ACC112 (cell line): ENCODE results near the gene RB1.

Experiments
- H2AFZ ChIP-seq: fragments of 200-600 bp; sonication (generic); one replicate; pipeline ENCODE4 v1.6.0; 2017; ENCODE audit warnings: antibody characterized with exemption, low read length; ENCODE audit not compliant: unreplicated experiment
- H3K27ac ChIP-seq: fragments of 200-600 bp; sonication (generic); 2 replicates; pipeline ENCODE4 v1.5.1; 2014; ENCODE audit warnings: low read depth, mild to moderate bottlenecking, antibody characterized with exemption, low read length, moderate library complexity
- H3K27me3 ChIP-seq: fragments of 200-600 bp; sonication (generic); 2 replicates; pipeline ENCODE4 v1.6.1; 2014; ENCODE audit warnings: mild to moderate bottlenecking, antibody characterized with exemption, low read length, moderate library complexity, mixed read lengths; ENCODE audit not compliant: insufficient read depth
- H3K36me3 ChIP-seq: fragments of 200-600 bp; sonication (generic); 2 replicates; pipeline ENCODE4 v1.6.1; 2016; ENCODE audit warnings: mild to moderate bottlenecking, antibody characterized with exemption, low read length, moderate library complexity, mixed read lengths; ENCODE audit not compliant: insufficient read depth
- H3K4me1 ChIP-seq: fragments of 200-600 bp; sonication (generic); one replicate; pipeline ENCODE4 v1.6.1; 2016; ENCODE audit warnings: low read length, mixed read lengths; ENCODE audit not compliant: insufficient read depth, unreplicated experiment, control insufficient read depth
- H3K4me3 ChIP-seq: fragments of 200-600 bp; sonication (generic); 2 replicates; pipeline ENCODE4 v1.5.1; 2014; ENCODE audit warnings: mild to moderate bottlenecking, low read depth, low read length
- H3K79me2 ChIP-seq: fragments of 200-600 bp; sonication (generic); one replicate; pipeline ENCODE4 v1.6.0; 2016; ENCODE audit warnings: low read length; ENCODE audit not compliant: control insufficient read depth, unreplicated experiment, insufficient read depth

Gene RB1

DNA sequence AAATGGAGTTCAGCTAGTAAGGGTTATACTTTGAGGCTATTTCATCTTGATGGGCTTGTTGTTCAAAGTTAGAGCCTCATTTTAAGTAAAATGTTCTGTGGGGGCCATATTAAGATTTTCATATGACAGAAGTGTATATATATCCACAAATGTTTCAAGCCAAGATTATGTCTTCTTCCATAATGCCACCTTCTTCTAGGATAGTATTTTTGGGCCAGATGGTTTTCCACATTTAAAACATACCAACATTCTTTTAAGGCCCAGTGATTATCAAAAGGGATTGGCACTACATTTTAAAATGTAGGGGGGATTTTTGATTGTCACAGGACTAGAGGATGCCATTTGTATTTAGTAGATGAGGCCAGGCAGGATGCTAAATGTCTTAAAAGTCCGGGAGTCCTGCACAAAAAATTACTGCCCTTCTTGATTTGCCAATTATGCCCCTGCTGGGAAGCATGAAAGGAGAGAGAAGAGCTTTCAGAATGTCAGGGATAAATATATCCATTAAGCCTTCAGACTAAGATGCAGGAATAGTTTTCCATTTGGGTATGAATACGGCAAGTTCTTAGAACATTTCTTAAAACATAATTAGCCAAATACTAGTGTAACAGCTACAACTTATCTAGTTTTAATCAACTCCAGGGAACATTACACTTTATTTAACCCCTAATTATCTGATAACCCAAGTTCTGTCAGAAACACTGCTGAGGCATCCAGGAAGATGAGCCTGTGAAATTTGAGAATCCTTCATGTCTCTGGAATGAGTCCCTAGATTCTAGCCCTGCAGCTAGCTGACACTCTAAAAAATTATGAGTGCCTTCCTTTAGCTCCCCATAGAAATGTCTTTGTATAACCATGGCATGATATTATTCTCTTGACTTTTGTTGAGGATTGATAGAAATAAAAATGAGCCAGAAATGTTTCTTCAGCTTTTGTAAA lies 36.6 kb upstream of the RB1 start:
- Histone ChIP-seq H3K27me3 (no peaks in the 10 kb centered on the region), H3K4me1 (peaks cover 11% of the 10 kb centered on the region), H2AFZ (no peak overlapping the region), H3K4me3 (no peak overlapping the region), H3K79me2 (no peaks in the 10 kb centered on the region), H3K36me3 (peaks cover 22% of the 10 kb centered on the region), H3K27ac (no peak overlapping the region)

DNA sequence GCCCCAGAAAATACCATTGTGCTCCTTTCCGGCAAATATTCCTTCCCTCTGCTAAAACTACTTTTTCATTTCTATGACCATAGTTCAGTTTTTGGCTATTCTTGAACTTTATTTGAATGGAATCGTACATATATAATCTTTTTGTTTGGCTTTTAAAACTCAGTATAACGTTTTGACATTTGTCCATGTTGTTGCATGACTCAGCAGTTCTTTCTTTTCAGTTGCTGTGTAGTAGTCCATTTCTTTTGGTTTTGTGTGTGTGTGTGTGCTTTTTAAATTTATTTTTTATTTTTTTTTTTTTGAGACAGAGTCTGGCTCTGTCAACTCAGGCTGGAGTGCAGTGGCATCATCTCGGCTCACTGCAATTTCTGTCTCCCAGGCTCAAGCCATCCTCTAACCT lies 35.5 kb upstream of the RB1 start:
- Histone ChIP-seq H3K27me3 (no peaks in the 10 kb centered on the region), H3K4me3 (no peak overlapping the region), H3K4me1 (peaks cover 4% of the 10 kb centered on the region), H3K36me3 (peaks cover 12% of the 10 kb centered on the region; the same call in 1 of the 2 replicates), H2AFZ (no peak overlapping the region), H3K27ac (no peak overlapping the region), H3K79me2 (no peaks in the 10 kb centered on the region)

DNA sequence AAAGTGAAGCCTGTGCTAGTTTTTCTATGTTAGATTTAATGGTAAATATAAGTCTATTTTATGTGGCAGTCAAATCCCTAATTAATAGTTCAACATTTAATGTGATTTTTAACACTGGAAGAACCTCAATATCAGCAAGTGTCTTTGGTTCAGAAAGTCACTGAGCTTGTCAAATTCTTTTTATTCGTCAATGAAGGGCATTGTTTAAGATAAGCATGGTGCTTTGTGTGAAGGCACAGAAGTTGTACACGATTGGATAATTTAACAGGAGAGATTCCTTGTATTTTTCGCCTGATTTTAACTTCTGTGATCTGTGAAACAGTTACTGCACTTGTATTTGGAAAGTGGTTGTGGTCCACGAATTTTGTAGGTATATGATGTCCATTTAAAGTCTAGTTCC lies 30.2 kb upstream of the RB1 start:
- Histone ChIP-seq H3K4me3 (no peak overlapping the region), H3K36me3 (no peaks in the 10 kb centered on the region), H3K79me2 (no peaks in the 10 kb centered on the region), H3K27me3 (no peaks in the 10 kb centered on the region), H3K27ac (no peak overlapping the region), H2AFZ (no peak overlapping the region), H3K4me1 (no peaks in the 10 kb centered on the region)

DNA sequence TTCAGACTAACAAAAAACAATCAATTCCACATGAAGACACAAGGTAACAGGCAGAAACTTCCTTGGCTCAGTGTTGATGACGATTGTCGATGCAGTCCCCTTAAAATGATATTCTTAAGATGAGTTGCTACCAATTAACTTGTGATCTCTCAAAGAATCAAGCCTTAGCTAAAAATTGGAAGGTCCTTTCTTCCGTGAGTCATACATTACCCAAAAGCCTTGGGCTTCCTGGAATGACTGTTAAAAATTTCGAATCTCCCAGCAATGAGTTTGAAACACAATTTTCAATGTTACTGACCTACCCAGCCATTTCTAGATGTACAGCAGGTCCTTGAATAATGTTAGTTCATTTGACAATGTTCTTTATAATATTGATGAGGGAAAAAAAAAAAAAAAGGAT lies 28.0 kb upstream of the RB1 start:
- Histone ChIP-seq H3K27ac (no peak overlapping the region), H3K4me1 (no peaks in the 10 kb centered on the region), H3K27me3 (no peaks in the 10 kb centered on the region), H3K36me3 (no peaks in the 10 kb centered on the region), H2AFZ (no peak overlapping the region), H3K4me3 (no peak overlapping the region), H3K79me2 (no peaks in the 10 kb centered on the region)

DNA sequence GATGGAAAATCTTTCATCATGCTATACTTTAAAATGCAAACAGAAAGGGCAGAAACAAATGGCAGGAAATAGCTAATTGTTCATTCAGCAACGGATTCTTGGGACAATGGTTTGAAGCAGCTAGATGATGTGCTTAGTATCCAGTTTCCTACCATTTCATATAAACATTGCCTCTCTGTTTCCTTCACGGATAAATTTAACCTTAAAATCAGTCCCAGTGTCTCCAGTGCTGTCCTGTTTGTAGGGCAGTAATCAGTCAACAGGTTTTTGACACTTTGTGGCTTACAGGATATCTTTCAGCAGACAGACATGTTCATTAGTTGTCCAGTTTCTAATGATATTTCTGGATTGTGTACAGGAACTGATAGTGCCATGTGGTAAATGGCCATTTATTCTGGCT lies 24.7 kb upstream of the RB1 start:
- no peaks in the 10 kb centered on the region for H3K79me2 ChIP-seq
- no peak overlapping the region for H2AFZ ChIP-seq
- H3K36me3 ChIP-seq: no peaks in the 10 kb centered on the region
- H3K27ac ChIP-seq: no peak overlapping the region
- no peak overlapping the region for H3K4me3 ChIP-seq
- H3K27me3 ChIP-seq: no peaks in the 10 kb centered on the region
- H3K4me1 ChIP-seq: no peaks in the 10 kb centered on the region

DNA sequence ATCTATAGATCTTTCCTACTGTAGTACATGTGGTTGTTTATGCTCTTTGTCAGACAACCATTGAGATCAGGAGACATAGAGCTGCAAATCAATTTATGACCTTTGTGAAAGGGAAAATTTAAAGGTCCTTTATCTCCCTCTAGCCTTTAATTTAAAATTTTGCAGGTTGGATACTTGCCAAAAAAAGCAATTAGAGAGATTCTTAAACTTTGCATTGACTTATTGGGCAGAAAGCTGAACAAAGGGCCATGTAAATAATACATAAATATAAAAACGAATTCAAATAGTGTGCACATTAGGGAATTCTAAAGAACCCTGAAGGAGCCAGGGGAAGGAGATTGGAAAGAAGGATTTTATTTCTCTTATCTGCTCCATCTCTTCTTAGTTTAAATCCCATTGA lies 22.0 kb upstream of the RB1 start:
- Histone ChIP-seq H3K4me1 (no peaks in the 10 kb centered on the region), H3K27me3 (no peaks in the 10 kb centered on the region), H3K36me3 (no peaks in the 10 kb centered on the region), H3K79me2 (no peaks in the 10 kb centered on the region), H3K4me3 (no peak overlapping the region), H2AFZ (no peak overlapping the region), H3K27ac (no peak overlapping the region)

DNA sequence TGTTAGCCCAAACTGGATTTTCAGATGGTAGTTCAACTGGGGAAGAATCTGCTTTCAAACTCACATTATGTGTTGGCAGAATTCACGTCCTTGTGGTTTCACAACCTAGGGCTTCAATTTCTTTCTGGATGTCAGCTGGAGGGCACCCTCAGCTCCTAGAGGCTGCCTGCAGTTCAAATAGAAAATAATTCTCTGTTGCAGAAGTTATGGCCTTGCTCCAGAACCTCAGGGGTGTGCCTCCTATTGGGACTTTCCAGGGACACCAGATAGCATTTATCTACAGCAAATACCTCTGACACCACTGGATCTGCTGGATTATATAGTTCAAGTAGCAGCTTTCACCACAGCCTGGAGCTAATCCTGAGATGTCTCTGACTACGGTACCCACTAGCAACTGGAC lies 11.8 kb upstream of the RB1 start:
- Histone ChIP-seq H3K4me3 (no peak overlapping the region), H3K4me1 (no peaks in the 10 kb centered on the region), H3K27me3 (no peaks in the 10 kb centered on the region), H3K27ac (no peak overlapping the region), H3K79me2 (no peaks in the 10 kb centered on the region), H3K36me3 (no peaks in the 10 kb centered on the region), H2AFZ (no peak overlapping the region)

DNA sequence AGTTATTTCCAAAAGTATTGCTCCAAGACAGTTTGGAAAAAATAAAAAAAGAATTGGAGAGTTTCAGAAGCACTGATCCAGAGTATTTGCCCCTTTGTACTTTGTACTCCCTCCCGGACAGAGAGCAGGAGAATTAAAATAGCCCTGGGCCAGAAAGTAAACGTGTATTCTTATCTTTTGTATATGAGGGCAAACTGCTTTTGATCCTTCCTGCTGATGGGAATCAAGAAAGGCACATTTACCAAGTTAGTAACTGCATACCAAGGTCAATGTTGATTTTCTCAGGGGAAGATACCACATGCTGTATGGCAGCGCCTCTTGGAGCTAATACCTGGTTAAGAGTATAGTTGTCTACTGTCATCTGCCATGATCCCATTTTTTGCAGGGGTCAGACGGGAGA lies 10.9 kb upstream of the RB1 start:
- no peak overlapping the region for H3K4me3 ChIP-seq
- H3K79me2 ChIP-seq: no peaks in the 10 kb centered on the region
- H3K27me3 ChIP-seq: no peaks in the 10 kb centered on the region
- no peak overlapping the region for H2AFZ ChIP-seq
- no peak overlapping the region for H3K27ac ChIP-seq
- no peaks in the 10 kb centered on the region for H3K4me1 ChIP-seq
- no peaks in the 10 kb centered on the region for H3K36me3 ChIP-seq

DNA sequence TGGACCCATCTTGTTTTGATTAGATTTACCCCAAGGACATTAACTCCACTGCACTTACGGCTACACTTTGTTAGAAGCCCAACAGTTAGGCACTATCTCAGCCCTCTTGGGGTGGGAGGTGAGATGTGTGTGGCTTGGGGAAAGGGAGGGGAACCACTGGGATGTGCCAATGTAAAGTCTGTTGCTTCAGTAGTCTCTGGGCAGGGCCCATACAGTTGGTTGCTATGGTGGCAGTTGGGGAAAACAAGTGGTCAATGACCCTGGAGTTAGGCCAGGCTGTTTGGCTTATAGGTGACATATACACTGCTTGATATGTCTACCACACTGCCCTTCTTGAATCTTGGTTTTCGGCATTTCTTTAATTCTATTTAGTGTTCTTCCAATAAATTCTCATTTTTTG lies 8.9 kb upstream of the RB1 start:
- H3K27me3 ChIP-seq: no peaks in the 10 kb centered on the region
- H3K4me1 ChIP-seq: no peaks in the 10 kb centered on the region
- no peaks in the 10 kb centered on the region for H3K79me2 ChIP-seq
- H3K36me3 ChIP-seq: no peaks in the 10 kb centered on the region
- H3K27ac ChIP-seq: no peak overlapping the region
- no peak overlapping the region for H2AFZ ChIP-seq
- H3K4me3 ChIP-seq: no peak overlapping the region

DNA sequence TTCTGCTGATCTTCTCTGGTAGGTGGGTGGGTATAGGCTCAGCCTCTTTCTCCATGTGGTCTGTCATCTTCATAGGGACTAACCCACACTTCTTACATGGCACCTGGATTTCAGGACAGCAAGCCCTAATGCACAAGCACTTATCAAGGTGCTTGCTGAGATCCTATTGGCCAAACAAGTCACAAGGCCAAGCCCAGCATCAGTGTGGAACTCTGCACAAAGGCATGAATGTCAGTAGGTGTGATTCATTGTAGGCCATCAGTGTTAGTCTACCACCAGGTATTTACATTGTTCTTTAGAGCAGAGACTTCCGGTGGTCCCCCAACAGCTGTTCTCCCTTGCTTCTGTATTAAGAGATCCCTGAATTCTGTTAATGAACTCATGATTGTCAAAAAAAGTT lies 8.3 kb upstream of the RB1 start:
- Histone ChIP-seq H3K27me3 (no peaks in the 10 kb centered on the region), H3K4me1 (no peaks in the 10 kb centered on the region), H3K79me2 (no peaks in the 10 kb centered on the region), H3K27ac (no peak overlapping the region), H3K36me3 (no peaks in the 10 kb centered on the region), H3K4me3 (no peak overlapping the region), H2AFZ (no peak overlapping the region)

DNA sequence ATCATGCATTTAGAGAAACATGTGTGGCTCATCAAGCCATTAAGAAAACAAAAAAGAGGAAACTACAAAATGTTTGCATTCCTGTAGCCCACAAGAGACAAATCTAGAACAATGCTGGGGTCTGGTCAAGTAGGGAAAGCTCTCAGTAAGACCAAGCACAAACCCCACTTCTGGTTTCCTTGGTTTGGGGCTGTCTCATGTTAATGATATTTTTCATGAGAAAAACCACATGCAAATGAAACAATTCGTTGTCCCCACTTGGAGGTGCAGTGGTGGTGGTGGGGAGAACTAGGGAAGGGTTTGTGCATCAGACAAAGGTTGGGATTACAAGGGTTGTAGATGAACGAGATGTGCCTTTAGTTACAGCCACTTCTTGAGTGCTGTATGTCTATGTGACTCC lies 7.0 kb upstream of the RB1 start:
- Histone ChIP-seq H3K27ac (no peak overlapping the region), H3K27me3 (no peaks in the 10 kb centered on the region), H2AFZ (no peak overlapping the region), H3K4me1 (no peaks in the 10 kb centered on the region), H3K79me2 (no peaks in the 10 kb centered on the region), H3K4me3 (no peak overlapping the region), H3K36me3 (no peaks in the 10 kb centered on the region)
